ENCODE measurements around the gene MCM10.

MCM10 gene

GRCh38 chr10:13223241-13223640, 61.9 kb downstream of the MCM10 start:
- TF ChIP-seq, protein P1, sequence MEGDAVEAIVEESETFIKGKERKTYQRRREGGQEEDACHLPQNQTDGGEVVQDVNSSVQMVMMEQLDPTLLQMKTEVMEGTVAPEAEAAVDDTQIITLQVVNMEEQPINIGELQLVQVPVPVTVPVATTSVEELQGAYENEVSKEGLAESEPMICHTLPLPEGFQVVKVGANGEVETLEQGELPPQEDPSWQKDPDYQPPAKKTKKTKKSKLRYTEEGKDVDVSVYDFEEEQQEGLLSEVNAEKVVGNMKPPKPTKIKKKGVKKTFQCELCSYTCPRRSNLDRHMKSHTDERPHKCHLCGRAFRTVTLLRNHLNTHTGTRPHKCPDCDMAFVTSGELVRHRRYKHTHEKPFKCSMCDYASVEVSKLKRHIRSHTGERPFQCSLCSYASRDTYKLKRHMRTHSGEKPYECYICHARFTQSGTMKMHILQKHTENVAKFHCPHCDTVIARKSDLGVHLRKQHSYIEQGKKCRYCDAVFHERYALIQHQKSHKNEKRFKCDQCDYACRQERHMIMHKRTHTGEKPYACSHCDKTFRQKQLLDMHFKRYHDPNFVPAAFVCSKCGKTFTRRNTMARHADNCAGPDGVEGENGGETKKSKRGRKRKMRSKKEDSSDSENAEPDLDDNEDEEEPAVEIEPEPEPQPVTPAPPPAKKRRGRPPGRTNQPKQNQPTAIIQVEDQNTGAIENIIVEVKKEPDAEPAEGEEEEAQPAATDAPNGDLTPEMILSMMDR (IDR thresholded peaks at IDR 0.05; ENCODE audit: low read depth, low read length, missing control alignments) = no peak
- DNase-seq (ENCODE audit: extremely low read depth, low read depth) = no peak
- no peak overlapping the region for H3K4me3 ChIP-seq (replicated peaks; ENCODE audit: low read depth, low read length)

DNA sequence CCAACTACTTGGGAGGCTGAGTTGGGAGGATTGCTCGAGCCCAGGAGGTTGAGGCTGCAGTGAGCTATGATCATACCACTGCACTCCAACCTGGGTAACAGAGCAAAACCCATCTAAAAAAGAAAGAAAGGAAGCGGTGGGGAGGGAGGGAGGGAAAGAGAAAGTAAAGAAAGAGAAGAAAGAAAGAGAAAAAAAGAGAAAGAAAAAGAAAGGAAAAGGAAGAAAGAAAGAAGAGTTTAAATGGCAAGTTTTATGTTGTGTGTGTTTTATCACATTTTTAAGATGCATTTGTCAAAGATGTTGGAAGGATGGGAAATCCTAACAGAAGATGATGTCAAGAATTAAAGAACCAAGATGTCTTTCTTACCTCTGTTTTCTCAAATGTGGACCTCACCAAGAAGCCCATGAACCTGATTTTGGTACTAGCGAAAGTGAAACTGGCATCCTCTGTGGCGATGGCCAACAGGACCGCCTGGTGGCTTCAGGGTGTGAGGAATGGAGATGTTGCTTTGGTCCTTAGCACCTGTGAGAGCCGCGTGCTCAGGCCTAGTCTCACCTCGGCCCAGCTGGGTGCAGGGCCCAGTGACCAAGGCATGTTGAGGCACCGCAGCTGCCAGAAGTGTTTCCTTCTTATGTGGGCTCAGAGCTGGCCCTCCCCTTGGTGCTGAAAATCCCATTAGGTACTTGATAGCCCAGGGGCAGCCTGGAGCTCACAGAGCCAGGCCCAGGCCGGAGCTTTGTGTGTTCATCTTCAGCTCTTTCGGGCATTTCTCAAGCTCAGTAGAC, 63.0 kb downstream of the MCM10 start:
- TF ChIP-seq, protein P1 (IDR thresholded peaks at IDR 0.05; ENCODE audit: low read depth, low read length, missing control alignments) = no peak
- H3K4me3 ChIP-seq (replicated peaks; ENCODE audit: low read depth, low read length) = no peak overlapping the region
- no peak for DNase-seq (ENCODE audit: extremely low read depth, low read depth)

DNA sequence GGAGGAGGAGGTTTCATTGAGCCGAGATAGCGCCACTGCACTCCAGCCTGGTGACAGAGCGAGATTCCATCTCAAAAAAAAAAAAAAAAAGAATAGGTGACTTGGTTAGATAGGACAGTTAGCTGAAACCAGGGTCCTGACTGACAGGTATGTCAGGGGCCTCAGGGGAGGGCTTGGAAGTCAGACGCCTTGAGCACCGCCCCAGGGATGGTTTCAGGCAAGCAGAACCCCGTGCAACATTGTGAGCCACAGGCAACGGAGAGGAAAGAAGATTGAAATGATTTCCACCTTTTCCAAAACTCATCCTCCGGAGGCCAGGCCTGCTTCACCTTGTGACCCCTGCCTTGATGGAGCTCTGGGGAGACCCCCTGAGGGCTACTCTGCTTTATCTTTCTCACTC, 64.2 kb downstream of the MCM10 start:
- no peak overlapping the region for H3K4me3 ChIP-seq (replicated peaks; ENCODE audit: low read depth, low read length)
- TF ChIP-seq, protein P1 (IDR thresholded peaks at IDR 0.05; ENCODE audit: low read depth, low read length, missing control alignments) = no peak

GRCh38 chr10:13227031-13227430, 65.7 kb downstream of the MCM10 start:
- no peak for DNase-seq (ENCODE audit: extremely low read depth, low read depth)
- TF ChIP-seq, protein P1 (IDR thresholded peaks at IDR 0.05; ENCODE audit: low read depth, low read length, missing control alignments) = no peak
- H3K4me3 ChIP-seq (replicated peaks; ENCODE audit: low read depth, low read length) = no peak overlapping the region

More for the DNA sequence above, 64.2 kb downstream of the MCM10 start:
- DNase-seq (ENCODE audit: extremely low read depth, low read depth) = no peak

DNA sequence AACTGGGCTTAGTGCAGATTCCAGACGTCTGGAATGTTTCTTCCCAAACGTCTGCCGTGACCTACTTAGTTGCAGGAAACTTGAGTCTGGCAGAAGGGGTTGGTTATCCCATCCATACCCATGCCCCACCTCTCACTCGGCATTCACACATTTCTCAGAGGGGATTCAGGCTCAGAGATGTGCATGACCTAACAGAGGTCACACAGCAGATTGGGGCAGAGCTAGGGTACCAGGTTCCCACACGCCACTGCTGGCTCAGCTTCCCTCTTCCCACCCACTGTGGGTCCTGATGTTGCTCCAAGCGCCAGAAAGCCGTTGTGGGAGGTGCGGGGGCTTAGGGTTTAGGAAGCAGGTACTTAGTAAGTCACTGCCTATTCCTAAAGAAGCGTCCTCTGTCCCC, 69.8 kb downstream of the MCM10 start:
- H3K4me3 ChIP-seq (replicated peaks; ENCODE audit: low read depth, low read length) = no peak overlapping the region
- DNase-seq (ENCODE audit: extremely low read depth, low read depth) = no peak
- TF ChIP-seq, protein P1 (IDR thresholded peaks at IDR 0.05; ENCODE audit: low read depth, low read length, missing control alignments) = no peak

DNA sequence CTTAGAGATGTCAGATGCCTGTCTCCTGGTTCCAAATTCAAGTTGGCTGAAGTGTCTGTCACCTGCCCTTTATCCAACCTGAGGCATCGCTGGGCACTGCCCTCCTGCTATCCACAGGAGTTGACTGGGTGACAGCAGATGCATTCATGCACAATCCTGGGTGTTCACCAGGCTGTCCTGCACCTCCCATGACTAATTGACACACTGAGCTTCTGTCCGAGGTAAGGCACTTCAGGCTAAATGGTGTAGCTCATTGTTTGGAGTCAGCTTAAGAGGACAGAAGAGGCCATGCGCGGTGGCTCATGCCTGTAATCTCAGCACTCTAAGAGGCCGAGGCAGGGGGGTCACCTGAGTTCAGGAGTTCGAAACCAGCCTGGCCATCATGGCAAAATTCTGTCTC, 70.5 kb downstream of the MCM10 start:
- DNase-seq (ENCODE audit: extremely low read depth, low read depth) = no peak
- TF ChIP-seq, protein P1 (IDR thresholded peaks at IDR 0.05; ENCODE audit: low read depth, low read length, missing control alignments) = no peak
- H3K4me3 ChIP-seq (replicated peaks; ENCODE audit: low read depth, low read length) = no peak overlapping the region

Measured in HFF-Myc (cell line).